ENCODE data around the gene POLR2J2. TPM values are rescaled to one million over a fixed set of nuclear protein-coding genes. Genes with fewer than 3 reads are reported as not detected.
"Not testable (repeated sequence)": the region's sequence is repeated elsewhere in the genome, so short reads cannot be mapped to it uniquely, and the experiment has no call there.

Gene POLR2J2
- 1 to 10 TPM in 2 of 3 donors, under 1 TPM in 1; 0.95 to 9.8 (median 3.7) TPM for polyA plus RNA-seq

- Mint-ChIP-seq H3K4me3 (peak within 1 kb of the TSS in 4 of 5 donors; percentile 18 to 80 (median 70)), H3K27ac (peak within 1 kb of the TSS in 2 of 6 donors; percentile 71 to 86)
- not testable (repeated sequence) for H3K9me3 Mint-ChIP-seq; H3K36me3 Mint-ChIP-seq; H3K27me3 Mint-ChIP-seq (ENCODE audit: low read depth in 3 of 3); H3K4me1 Mint-ChIP-seq
- peak in 2 of 3 donors; percentile 45 to 83 for DNase-seq
Measured at GRCh38 chr7:102671166-102671955, at the start of gene POLR2J2. Gene POLR2J2, minus strand, starts transcription at chr7:102671663. Its CDS starts 62 bp downstream, at chr7:102671601.

GRCh38 chr7:102718491-102718890 lies 47.0 kb upstream of the POLR2J2 start:
- not testable (repeated sequence) for H3K36me3 Mint-ChIP-seq; H3K9me3 Mint-ChIP-seq; DNase-seq; H3K4me1 Mint-ChIP-seq; H3K27ac Mint-ChIP-seq; H3K27me3 Mint-ChIP-seq (ENCODE audit: low read depth in 3 of 3); H3K4me3 Mint-ChIP-seq

GRCh38 chr7:102715718-102716117 lies 44.3 kb upstream of the POLR2J2 start:
- not testable (repeated sequence) for DNase-seq, H3K36me3 Mint-ChIP-seq

GRCh38 chr7:102714774-102715522 lies 43.5 kb upstream of the POLR2J2 start:
- not testable (repeated sequence) for H3K9me3 Mint-ChIP-seq; DNase-seq; H3K36me3 Mint-ChIP-seq; H3K4me3 Mint-ChIP-seq; H3K4me1 Mint-ChIP-seq; H3K27ac Mint-ChIP-seq; H3K27me3 Mint-ChIP-seq (ENCODE audit: low read depth in 3 of 3)

More at GRCh38 chr7:102715718-102716117, 44.3 kb upstream of the POLR2J2 start:
- H3K4me3 Mint-ChIP-seq; H3K27ac Mint-ChIP-seq; H3K27me3 Mint-ChIP-seq (ENCODE audit: low read depth in 3 of 3); H3K4me1 Mint-ChIP-seq; H3K9me3 Mint-ChIP-seq: not testable (repeated sequence)

- H3K36me3 Mint-ChIP-seq; H3K27ac Mint-ChIP-seq; H3K4me1 Mint-ChIP-seq; H3K27me3 Mint-ChIP-seq (ENCODE audit: low read depth in 3 of 3); H3K4me3 Mint-ChIP-seq; H3K9me3 Mint-ChIP-seq; DNase-seq: not testable (repeated sequence)
Measured at GRCh38 chr7:102713691-102714080, 42.2 kb upstream of the POLR2J2 start.

- H3K27ac Mint-ChIP-seq; H3K4me1 Mint-ChIP-seq; H3K27me3 Mint-ChIP-seq (ENCODE audit: low read depth in 3 of 3); H3K9me3 Mint-ChIP-seq; H3K4me3 Mint-ChIP-seq; H3K36me3 Mint-ChIP-seq: not testable (repeated sequence)
- peak in 1 of 3 donors; percentile 4 for DNase-seq
Measured at GRCh38 chr7:102713011-102713690, 41.7 kb upstream of the POLR2J2 start.

GRCh38 chr7:102698962-102699750 lies 27.7 kb upstream of the POLR2J2 start:
- H3K9me3 Mint-ChIP-seq; H3K4me1 Mint-ChIP-seq; H3K27ac Mint-ChIP-seq; H3K4me3 Mint-ChIP-seq; H3K27me3 Mint-ChIP-seq (ENCODE audit: low read depth in 3 of 3); DNase-seq; H3K36me3 Mint-ChIP-seq: not testable (repeated sequence)

- not testable (repeated sequence) for H3K27ac Mint-ChIP-seq; H3K9me3 Mint-ChIP-seq; H3K27me3 Mint-ChIP-seq (ENCODE audit: low read depth in 3 of 3); DNase-seq; H3K4me3 Mint-ChIP-seq; H3K36me3 Mint-ChIP-seq; H3K4me1 Mint-ChIP-seq
Measured at GRCh38 chr7:102697642-102698512, 26.4 kb upstream of the POLR2J2 start.

- not testable (repeated sequence) for H3K4me3 Mint-ChIP-seq; DNase-seq; H3K27ac Mint-ChIP-seq; H3K27me3 Mint-ChIP-seq (ENCODE audit: low read depth in 3 of 3); H3K36me3 Mint-ChIP-seq; H3K4me1 Mint-ChIP-seq; H3K9me3 Mint-ChIP-seq
Measured at GRCh38 chr7:102696009-102696408, 24.5 kb upstream of the POLR2J2 start.

GRCh38 chr7:102695033-102695552 lies 23.6 kb upstream of the POLR2J2 start:
- not testable (repeated sequence) for H3K27ac Mint-ChIP-seq; DNase-seq; H3K4me1 Mint-ChIP-seq; H3K36me3 Mint-ChIP-seq; H3K4me3 Mint-ChIP-seq; H3K27me3 Mint-ChIP-seq (ENCODE audit: low read depth in 3 of 3); H3K9me3 Mint-ChIP-seq

GRCh38 chr7:102694008-102694407 lies 22.5 kb upstream of the POLR2J2 start:
- H3K36me3 Mint-ChIP-seq; H3K4me3 Mint-ChIP-seq; H3K27me3 Mint-ChIP-seq (ENCODE audit: low read depth in 3 of 3); H3K9me3 Mint-ChIP-seq; DNase-seq; H3K27ac Mint-ChIP-seq; H3K4me1 Mint-ChIP-seq: not testable (repeated sequence)

- not testable (repeated sequence) for H3K9me3 Mint-ChIP-seq; H3K36me3 Mint-ChIP-seq; DNase-seq; H3K27me3 Mint-ChIP-seq (ENCODE audit: low read depth in 3 of 3); H3K27ac Mint-ChIP-seq; H3K4me1 Mint-ChIP-seq; H3K4me3 Mint-ChIP-seq
Measured at GRCh38 chr7:102690602-102691001, 19.1 kb upstream of the POLR2J2 start.
